Activated naive CD4-positive, alpha-beta T cell treated with anti-CD3 and anti-CD28 coated beads, Interleukin-2, amount 50 U/mL, for 72 hours (primary cell): ENCODE measurements around the gene TSPEAR. TPM values are rescaled to one million over a fixed set of nuclear protein-coding genes. Genes with fewer than 3 reads are reported as not detected.

ENCODE experiments used
- ATAC-seq, 2 donors: fragments of 150-1000 bp; cut with Tn5 transposase; 2 replicates each; pipeline ENCODE4 v1.10.0; 2021; ENCODE audit warnings: mild to moderate bottlenecking in 2 of 2, moderate library complexity in 2 of 2
- DNase-seq, 2 donors: peaks; one replicate each; pipeline ENCODE4 v3.0.0; 2021 to 2022; ENCODE audit warnings: low spot score in 2 of 2
- H3K27ac Mint-ChIP-seq, 2 donors: one replicate each; pipeline ENCODE4 v1.8.0; 2022; ENCODE audit warnings: mild to moderate bottlenecking in 2 of 2, mixed read lengths in 2 of 2
- H3K36me3 Mint-ChIP-seq, 2 donors: one replicate each; pipeline ENCODE4 v1.8.0; 2022; ENCODE audit warnings: mixed read lengths in 2 of 2
- H3K9me3 Mint-ChIP-seq, 2 donors: one replicate each; pipeline ENCODE4 v1.8.0; 2022; ENCODE audit warnings: mixed read lengths in 2 of 2
- total RNA-seq, 2 donors: library from RNA; stranded (reverse); gene quantifications; one replicate each; pipeline ENCODE4 v1.2.3, GENCODE V29; 2022

The TSPEAR gene
- total RNA-seq, 2 donors from 2014 or later = not detected

DNA sequence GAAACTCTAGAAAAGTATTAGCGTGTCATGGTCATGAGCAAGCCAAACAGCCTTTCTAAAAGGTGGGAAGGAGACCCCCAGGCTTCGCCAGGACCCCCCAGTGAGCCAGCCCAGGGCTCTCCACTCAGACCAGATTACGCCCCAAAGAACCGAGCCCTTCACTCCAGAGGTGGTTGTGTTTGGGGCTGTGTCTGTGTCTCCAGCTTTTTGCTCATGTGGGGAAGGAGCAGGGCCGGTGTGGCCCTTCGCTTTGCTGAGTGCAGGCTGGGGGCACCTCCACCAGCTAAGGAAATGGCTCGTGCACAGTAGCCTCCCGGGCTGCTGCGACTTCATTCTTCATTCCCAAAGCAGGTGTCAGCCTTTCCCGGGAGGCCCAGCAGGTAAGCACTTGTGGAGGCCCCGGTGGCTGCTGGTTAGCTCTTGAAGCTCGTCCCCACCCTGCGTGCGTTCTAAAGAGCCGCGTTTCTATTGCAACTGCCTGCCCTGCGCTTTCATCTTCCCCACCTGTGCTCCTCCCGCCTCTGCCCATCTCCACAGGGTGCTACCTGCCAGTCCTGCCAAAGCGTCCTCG, 531 bp downstream of the TSPEAR start:
- Mint-ChIP-seq H3K27ac (no peak overlapping the region), H3K9me3 (peaks cover 2 to 4% of the 10 kb centered on the region in 2 donors), H3K36me3 (peaks cover 7 to 12% of the 10 kb centered on the region in 2 donors)
- DNase-seq (no peak), ATAC-seq (peak in 1 of 2 donors; percentile 45)

DNA sequence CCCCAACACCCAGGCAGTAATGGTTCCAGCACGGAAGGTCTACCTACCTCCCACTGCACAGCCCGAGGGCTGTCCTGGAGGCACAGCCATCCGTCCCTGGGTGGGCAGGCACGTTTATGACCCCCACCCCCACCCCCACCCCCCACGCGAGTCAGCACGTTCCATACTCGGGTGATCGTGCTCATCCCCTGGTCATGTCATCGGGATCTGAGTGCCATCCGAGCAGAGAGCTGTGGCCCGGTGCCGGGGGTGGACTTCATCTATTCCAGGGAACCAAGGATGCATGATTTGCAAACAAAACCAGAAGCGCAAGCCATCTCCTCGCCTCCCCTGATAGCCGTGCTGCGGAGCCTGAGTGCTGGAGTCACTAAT, 1.1 kb downstream of the TSPEAR start:
- Mint-ChIP-seq H3K36me3 (peaks cover 12 to 16% of the 10 kb centered on the region in 2 donors), H3K9me3 (peaks cover 5 to 7% of the 10 kb centered on the region in 2 donors)
- peak in 1 of 2 donors; percentile 9 for ATAC-seq

DNA sequence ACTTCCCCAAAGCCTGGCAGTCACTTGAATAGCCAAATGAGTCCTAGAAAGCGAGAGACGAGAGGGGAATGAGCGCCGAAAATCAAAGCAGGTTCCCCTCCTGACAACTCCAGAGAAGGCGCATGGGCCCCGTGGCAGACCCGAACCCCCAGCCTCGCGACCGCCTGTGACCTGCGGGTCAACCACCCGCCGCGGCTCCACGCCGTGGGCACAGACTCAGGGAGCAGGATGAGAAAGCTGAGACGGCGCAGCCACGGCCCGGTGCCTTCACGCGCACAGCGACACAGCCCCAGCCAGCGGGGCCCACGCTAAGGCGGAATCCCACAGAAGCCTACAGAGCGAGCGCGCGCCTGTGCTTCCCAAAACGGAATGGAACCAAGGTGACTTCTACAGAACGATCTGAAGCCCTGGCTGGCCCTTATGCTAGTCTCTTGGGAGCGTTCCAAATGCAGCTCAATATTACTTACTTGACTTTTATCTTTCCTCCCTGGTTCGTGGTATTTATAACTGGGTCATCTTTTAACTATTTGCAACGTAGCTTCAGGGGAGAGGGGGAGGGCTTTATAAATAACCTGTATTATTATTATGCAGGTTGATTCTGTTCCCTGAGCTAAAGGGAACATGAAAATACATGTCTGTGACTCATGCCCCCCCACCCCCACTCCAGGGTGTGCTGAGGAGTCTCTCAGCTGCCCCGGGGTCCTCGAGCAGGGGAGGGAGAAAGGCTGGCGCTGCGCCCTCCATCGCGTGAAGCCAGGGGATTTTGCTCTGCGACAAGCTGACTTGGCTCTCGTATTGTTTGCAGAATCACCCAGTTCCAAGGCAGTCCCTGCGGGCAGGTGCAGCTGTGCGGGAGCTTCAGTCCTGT, 1.7 kb downstream of the TSPEAR start:
- peaks cover 18 to 22% of the 10 kb centered on the region in 2 donors for H3K36me3 Mint-ChIP-seq
- ATAC-seq (peak; percentile 27 to 29), DNase-seq (no peak)
- H3K27ac Mint-ChIP-seq = no peak overlapping the region
- peaks cover 7 to 11% of the 10 kb centered on the region in 2 donors for H3K9me3 Mint-ChIP-seq

More for the DNA sequence above, 1.1 kb downstream of the TSPEAR start:
- H3K27ac Mint-ChIP-seq = no peak overlapping the region
- no peak for DNase-seq

DNA sequence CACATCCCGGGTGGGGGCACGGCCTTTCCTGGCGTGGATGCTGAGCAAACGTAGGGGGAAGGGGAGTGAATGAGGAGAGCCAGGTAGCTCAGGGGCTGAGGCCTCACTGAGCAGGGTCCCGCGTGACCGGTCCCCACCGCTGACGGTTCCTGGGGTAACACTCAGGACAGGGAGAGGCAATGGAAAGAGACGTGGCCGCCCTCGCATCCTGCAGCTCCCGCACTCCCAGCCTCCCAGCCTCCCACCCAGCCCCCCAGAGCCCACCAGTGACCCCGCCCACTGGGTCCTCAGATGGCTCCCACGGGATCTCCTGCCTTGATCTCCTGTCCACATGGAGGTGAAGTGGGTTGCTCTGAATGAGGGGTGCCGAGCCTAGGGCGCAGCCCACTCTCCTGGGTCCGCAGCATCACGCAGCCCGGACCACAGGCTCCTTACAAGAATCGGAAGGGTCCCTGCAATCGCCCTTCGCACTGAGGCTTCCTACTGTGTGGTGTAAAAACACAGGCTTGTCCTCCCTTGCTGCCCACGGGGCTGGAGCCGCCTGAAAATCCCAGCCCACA, 2.4 kb downstream of the TSPEAR start:
- no peak for DNase-seq
- ATAC-seq = no peak
- Mint-ChIP-seq H3K36me3 (peaks cover 21 to 27% of the 10 kb centered on the region in 2 donors), H3K9me3 (peaks cover 7 to 14% of the 10 kb centered on the region in 2 donors), H3K27ac (no peak overlapping the region)

DNA sequence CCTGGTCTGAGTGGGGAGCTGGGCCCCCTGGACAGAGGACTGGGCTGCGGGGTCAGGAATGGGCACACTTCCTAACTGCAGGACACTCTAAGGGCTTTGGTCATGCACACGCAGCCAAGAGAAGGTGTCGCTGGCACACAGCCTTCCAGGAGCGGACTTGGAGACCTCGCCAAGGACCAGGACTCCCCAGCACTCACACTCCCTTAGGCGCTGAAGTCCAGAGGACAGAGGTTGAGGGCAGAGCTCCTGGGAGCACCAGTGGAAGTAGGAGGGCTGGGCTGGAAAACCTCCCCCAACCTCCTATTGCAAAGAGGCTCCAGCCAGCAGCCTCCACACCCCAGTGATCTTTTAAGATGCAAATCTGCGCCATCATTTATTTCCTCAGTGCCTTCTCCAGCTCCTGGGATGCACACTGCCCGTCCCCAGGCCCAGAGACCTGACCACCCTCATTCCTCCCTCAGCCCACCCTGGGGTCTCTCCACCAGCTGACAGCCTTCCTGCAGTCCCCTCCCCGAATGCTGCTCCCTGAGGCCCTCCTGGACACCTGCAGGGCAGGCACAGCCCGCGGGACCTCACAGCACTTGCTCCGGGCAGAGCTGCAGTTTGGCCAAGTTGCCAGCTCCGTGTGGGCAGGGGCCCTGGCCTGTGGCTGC, 3.0 kb downstream of the TSPEAR start:
- no peak overlapping the region for H3K27ac Mint-ChIP-seq
- H3K9me3 Mint-ChIP-seq = peaks cover 7 to 14% of the 10 kb centered on the region in 2 donors
- DNase-seq (no peak), ATAC-seq (no peak)
- peaks cover 21 to 27% of the 10 kb centered on the region in 2 donors for H3K36me3 Mint-ChIP-seq

DNA sequence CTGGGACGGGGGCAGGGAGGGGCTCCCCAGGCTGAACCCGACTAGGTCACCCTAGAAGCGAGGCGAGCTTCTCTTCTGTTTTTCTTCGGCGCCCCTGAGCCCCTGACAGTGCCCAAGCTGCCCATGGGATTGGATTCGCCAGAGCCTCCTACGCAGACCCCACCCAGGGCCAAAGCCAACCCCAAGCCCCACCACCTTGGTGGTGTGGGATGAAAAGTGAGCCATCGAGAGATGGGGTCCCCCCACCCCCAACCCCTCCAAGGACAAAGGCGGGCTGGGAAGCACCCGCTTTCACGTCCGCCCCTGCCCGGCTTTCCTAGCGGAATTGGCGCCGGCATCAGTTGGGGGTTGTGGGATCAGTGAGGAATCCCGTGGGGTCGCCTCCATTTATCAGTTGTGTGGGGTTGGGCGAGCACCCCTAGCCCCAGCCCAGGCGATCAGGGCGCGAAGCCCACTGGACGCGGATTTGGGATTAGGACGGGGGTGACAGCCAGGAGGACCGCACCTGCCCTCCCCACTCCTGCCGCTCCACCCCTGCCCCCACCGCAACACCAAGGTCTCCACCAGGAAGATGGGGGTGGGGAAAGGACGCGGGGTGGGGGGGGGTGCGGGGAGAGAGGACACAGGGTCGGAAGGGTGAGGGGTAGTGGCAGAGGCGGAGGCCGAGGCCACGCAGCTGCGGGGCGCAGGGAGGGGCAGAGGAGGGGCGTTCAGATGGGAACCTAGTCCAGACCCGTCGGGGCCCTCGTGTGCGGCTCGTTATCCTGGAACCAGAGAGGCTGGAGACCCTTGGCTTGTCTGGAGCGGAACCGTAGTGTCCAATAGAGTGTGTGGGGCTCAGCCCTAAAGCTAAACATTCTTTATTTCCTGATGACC, 4.4 kb downstream of the TSPEAR start:
- no peak overlapping the region for H3K27ac Mint-ChIP-seq
- peaks cover 7 to 14% of the 10 kb centered on the region in 2 donors for H3K9me3 Mint-ChIP-seq
- no peak for ATAC-seq
- DNase-seq = no peak
- H3K36me3 Mint-ChIP-seq = peaks cover 21 to 27% of the 10 kb centered on the region in 2 donors

DNA sequence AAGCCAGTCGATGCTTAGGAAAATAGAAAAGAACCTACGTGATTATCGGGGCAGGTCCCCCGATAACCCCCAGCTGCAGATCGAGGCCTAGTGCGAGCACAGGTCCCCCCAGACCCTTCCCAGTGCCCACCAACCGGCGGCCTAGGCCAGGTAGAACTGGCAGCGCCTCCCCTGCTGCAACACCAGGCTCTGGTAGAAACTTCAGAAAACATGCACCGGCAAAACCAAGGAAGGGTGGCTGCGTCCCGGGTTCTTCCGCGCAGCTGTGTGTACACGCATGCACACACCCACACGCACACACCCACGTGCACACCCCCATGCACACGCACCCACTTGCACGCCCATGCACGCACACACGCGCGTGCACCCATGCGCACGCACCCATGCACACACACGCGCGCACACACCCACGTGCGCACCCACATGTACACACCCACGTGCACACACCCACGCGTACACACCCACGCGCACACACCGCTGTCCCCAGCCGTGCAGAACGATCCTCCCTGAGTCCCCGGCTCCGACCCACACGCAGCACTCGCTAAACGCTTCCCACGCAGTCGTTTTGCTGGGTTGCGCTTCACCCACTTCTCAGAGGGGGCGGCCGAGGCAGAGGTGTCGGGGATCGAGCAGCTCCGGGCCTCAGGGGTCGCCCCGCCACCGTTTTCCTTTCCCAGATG, 5.2 kb downstream of the TSPEAR start:
- peaks cover 7 to 14% of the 10 kb centered on the region in 2 donors for H3K9me3 Mint-ChIP-seq
- DNase-seq (no peak), ATAC-seq (no peak)
- H3K27ac Mint-ChIP-seq = peak overlapping the region in 1 of 2 donors; percentile 29
- peaks cover 21 to 27% of the 10 kb centered on the region in 2 donors for H3K36me3 Mint-ChIP-seq

DNA sequence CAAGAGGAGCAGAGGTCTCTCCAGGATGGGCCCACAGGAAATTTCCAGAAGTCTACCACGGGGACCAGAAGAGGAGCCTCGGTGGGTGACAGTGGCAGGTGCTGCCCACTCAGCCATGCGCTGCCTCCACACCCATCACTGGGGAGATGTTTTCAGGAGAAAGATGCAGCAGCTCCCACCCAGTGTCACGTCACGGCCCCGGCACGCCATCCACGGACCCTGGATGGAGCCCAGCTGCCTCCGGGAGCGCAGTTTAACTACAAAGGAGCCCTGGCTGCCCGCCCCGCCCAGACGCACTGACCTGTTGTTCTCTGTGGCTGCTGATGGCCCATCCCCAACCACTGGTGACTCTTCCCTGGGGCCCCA, 6.8 kb downstream of the TSPEAR start:
- no peak for DNase-seq
- Mint-ChIP-seq H3K36me3 (peaks cover 21 to 27% of the 10 kb centered on the region in 2 donors), H3K27ac (no peak overlapping the region), H3K9me3 (peaks cover 7 to 14% of the 10 kb centered on the region in 2 donors)
- no peak for ATAC-seq

DNA sequence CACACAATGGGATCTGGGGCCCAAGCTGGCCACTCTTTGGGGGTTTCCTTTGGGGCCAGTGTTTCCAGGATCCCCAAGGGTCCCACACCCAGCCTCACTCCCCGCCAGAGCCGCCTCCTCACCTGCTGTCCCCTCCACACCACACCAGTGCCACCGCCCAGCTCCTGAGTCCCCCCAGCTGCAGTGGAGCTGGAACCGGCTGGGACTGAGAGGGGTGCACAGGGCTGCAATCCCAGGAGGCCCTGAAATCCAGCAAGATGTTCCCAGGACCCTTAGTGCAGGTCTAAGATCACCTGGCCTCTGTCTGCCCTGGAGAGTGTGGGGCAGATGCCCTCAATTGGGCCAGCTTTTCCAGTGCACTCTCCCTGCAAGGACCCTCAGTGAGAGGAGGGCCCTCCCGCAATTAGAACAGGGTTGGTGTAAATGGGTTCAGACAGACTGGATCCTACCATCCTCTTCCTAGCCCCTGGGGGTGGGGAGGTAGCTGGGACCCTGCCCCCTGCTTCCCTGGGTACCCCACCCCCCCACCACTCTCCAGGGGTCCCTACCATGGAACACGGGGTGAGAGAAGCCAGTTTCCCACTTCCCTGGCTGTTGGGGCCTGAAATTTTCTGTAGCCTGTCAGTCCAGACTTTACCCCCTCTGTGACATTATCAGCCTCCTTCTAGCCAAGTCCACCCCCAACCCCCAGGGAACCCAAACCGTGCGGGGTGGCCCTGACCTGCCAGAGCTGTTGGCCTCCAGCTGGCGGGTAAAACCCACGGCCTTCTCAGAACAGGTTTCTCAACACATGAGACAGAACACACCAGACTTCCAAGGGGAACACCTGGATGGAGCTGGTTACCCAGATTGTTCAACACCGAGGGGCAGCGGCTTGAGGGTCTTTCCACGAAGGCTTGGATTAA, 7.4 kb downstream of the TSPEAR start:
- ATAC-seq (no peak), DNase-seq (no peak)
- peaks cover 21 to 23% of the 10 kb centered on the region in 2 donors for H3K36me3 Mint-ChIP-seq
- peaks cover 7 to 14% of the 10 kb centered on the region in 2 donors for H3K9me3 Mint-ChIP-seq
- H3K27ac Mint-ChIP-seq = no peak overlapping the region

DNA sequence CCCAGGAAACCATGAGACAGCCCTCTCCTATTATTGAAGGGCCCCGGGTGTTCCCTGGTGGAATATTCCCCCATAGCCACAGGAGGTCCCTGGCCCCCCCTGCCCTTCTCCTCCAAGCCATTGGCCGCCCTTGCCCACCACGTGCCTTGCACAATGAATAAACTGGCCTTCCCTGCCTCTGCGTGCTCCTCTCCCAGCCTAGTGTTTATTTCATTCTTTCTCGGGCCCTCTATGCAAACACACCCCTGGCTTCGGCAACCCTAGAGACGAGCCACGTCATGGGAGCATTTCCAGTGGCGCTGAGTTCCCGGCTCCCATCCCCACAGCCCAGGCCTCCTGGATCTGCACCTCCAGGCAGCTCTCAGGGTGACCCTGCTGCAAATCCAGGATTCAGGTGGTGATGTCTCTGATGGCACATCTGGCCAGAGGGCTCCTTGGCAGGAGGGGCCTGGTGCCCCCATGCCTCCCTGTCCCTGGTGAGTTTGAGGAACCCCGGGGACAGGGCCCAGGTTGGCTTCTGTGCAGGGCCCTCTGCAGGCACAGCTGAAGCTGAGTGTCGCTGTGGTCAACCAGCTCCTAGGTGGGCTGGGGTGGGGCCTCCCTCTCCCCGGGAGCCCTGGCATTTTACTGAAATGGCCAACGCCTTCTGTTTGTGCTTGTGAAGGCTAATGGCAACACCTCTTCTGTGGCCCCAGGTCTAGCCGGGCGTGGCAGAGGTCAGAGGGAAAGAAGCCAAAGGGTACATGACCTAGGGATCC, 8.2 kb downstream of the TSPEAR start:
- peaks cover 21% of the 10 kb centered on the region in 2 donors for H3K36me3 Mint-ChIP-seq
- H3K9me3 Mint-ChIP-seq = peaks cover 7 to 14% of the 10 kb centered on the region in 2 donors
- DNase-seq = no peak
- no peak overlapping the region for H3K27ac Mint-ChIP-seq
- no peak for ATAC-seq

DNA sequence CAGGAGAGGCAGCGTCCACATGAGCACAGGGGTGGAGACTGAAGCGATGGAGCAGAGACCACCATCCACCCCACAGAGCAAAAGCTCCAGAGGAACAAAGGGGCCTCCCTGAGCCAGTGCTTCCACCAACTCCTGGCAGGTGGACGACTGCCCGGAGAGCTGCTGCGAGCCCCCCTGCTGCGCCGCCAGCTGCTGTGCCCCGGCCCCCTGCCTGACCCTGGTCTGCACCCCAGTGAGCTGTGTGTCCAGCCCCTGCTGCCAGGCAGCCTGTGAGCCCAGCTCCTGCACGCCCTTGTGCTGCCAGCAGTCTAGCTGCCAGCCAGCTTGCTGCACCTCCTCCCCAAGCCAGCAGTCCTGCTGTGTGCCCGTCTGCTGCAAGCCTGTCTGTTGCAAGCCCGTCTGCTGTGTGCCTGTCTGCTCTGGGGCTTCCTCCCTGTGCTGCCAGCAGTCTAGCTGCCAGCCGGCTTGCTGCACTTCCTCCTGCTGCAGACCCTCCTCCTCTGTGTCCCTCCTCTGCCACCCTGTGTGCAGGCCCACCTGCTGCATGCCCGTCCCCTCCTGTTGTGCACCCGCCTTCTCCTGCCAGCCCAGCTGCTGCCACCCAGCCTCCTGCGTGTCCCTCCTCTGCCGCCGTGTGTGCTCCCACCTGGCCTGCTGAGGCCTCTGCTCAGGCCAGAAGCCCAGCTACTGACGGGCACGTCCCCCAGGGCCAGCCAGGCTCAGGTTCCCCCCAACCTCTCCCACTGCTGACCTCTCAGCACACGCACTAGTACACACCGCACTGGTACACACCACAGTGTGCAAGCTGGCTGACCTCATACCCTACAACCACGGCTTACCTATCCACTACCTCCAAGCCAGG, 9.0 kb downstream of the TSPEAR start:
- Mint-ChIP-seq H3K36me3 (peaks cover 21% of the 10 kb centered on the region in 2 donors), H3K9me3 (peaks cover 7 to 14% of the 10 kb centered on the region in 2 donors), H3K27ac (no peak overlapping the region)
- ATAC-seq = no peak
- DNase-seq = no peak

DNA sequence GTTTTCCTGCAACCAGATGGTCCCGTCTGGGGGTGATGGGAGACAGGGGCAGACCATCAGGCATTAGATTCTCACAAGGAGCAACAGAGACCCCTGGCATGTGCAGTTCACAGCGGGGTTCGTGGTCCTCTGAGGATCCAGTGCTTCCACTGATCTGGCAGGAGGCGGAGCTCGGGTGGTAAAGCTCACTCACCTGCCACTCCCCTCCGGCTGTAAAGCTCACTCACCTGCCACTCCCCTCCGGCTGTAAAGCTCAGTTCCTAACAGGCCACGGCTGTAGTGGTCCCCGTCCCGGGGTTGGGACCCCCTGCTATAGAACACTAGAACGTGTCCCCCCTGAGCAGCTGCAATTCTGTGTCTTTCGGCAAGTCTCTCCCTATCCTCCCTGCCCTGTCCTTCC, 9.8 kb downstream of the TSPEAR start:
- Mint-ChIP-seq H3K27ac (no peak overlapping the region), H3K9me3 (peaks cover 7 to 14% of the 10 kb centered on the region in 2 donors), H3K36me3 (peaks cover 21% of the 10 kb centered on the region in 2 donors)
- ATAC-seq = no peak
- DNase-seq = no peak

DNA sequence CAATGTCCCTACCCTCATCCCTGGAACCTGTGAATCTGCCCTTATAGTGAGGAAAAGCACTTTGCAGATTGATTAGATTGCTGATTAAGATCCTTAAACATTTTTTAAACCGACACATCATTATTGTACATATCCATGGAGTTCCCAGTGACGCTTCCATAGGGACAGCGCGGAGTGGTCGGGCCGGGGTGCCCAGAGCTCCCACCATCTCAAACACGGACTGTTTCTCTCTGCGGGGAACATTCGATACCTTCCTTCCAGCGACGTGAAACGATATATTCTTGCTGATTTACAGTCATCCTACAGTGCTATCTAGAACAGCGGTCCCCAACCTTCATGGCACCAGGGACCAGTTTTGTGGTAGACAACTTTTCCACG, 10.4 kb downstream of the TSPEAR start:
- peaks cover 16 to 17% of the 10 kb centered on the region in 2 donors for H3K36me3 Mint-ChIP-seq
- no peak for ATAC-seq
- DNase-seq = no peak
- H3K27ac Mint-ChIP-seq = no peak overlapping the region
- H3K9me3 Mint-ChIP-seq = peaks cover 5 to 14% of the 10 kb centered on the region in 2 donors
